KMS-11 (cell line): ENCODE measurements around the gene OSBPL10.

Experiments used
- H2AFZ ChIP-seq: fragments of 200-600 bp; sonication (generic); 2 replicates; pipeline ENCODE4 v1.6.1; 2016; ENCODE audit warnings: antibody characterized with exemption, mixed run types, low read depth
- H3K27ac ChIP-seq: fragments of 200-600 bp; sonication (generic); 2 replicates; pipeline ENCODE4 v1.6.1; 2016; ENCODE audit warnings: mild to moderate bottlenecking, mixed run types
- H3K27me3 ChIP-seq: fragments of 200-600 bp; sonication (generic); 2 replicates; pipeline ENCODE4 v1.6.1; 2017; ENCODE audit warnings: mild to moderate bottlenecking, low read depth, mixed run types, moderate library complexity; ENCODE audit not compliant: insufficient read depth
- H3K36me3 ChIP-seq: fragments of 200-600 bp; sonication (generic); 2 replicates; pipeline ENCODE4 v1.6.1; 2017; ENCODE audit warnings: mild to moderate bottlenecking, mixed run types; ENCODE audit not compliant: insufficient read depth
- H3K4me1 ChIP-seq: fragments of 200-600 bp; sonication (generic); 2 replicates; pipeline ENCODE4 v1.6.1; 2016; ENCODE audit warnings: mild to moderate bottlenecking, low read depth, mixed run types; ENCODE audit not compliant: poor library complexity, severe bottlenecking
- H3K4me2 ChIP-seq: fragments of 200-600 bp; sonication (generic); 2 replicates; pipeline ENCODE4 v1.7.0; 2016; ENCODE audit warnings: mild to moderate bottlenecking, mixed run types
- H3K4me3 ChIP-seq: fragments of 200-600 bp; sonication (generic); IDR thresholded peaks from 2 replicates; pipeline ENCODE4 v1.6.1; 2017; ENCODE audit warnings: low read depth, low read length, mixed read lengths; ENCODE audit not compliant: insufficient read depth
- H3K79me2 ChIP-seq: fragments of 200-600 bp; sonication (generic); 2 replicates; pipeline ENCODE4 v1.6.1; 2016; ENCODE audit warnings: low read depth, mixed run types; ENCODE audit not compliant: insufficient read depth
- H3K9ac ChIP-seq: fragments of 200-600 bp; sonication (generic); 2 replicates; pipeline ENCODE4 v1.6.1; 2016; ENCODE audit warnings: mild to moderate bottlenecking, mixed run types
- H4K20me1 ChIP-seq: fragments of 200-600 bp; sonication (generic); 2 replicates; pipeline ENCODE4 v1.6.1; 2016; ENCODE audit warnings: mild to moderate bottlenecking, mixed run types; ENCODE audit not compliant: insufficient read depth
- CTCF ChIP-seq: fragments of 200-600 bp; sonication (generic); conservative IDR thresholded peaks from 2 replicates; pipeline ENCODE4 v1.6.1; 2017; ENCODE audit warnings: low read depth, mild to moderate bottlenecking, antibody characterized with exemption, low read length, moderate library complexity, mixed read lengths

The OSBPL10 gene

GRCh38 chr3:31661993-31662670 lies 318.9 kb downstream of the OSBPL10 start:
- Histone ChIP-seq H3K27me3 (no peaks in the 10 kb centered on the region), H3K27ac (no peak overlapping the region), H4K20me1 (no peaks in the 10 kb centered on the region), H3K9ac (no peak overlapping the region), H2AFZ (no peak overlapping the region), H3K4me3 (no peak overlapping the region), H3K4me1 (no peaks in the 10 kb centered on the region), H3K36me3 (no peaks in the 10 kb centered on the region), H3K79me2 (no peaks in the 10 kb centered on the region), H3K4me2 (no peak overlapping the region)
- TF ChIP-seq CTCF, result no peak

GRCh38 chr3:31661286-31661685 lies 319.8 kb downstream of the OSBPL10 start:
- H4K20me1 ChIP-seq, result no peaks in the 10 kb centered on the region
- H3K79me2 ChIP-seq, result no peaks in the 10 kb centered on the region
- no peak overlapping the region for H3K4me3 ChIP-seq
- no peak overlapping the region for H3K9ac ChIP-seq
- H3K27ac ChIP-seq, result no peak overlapping the region
- no peak overlapping the region for H3K4me2 ChIP-seq
- no peaks in the 10 kb centered on the region for H3K27me3 ChIP-seq
- H3K36me3 ChIP-seq, result no peaks in the 10 kb centered on the region
- H2AFZ ChIP-seq, result no peak overlapping the region
- no peaks in the 10 kb centered on the region for H3K4me1 ChIP-seq
- TF ChIP-seq CTCF, result no peak

GRCh38 chr3:31659246-31659645 lies 321.8 kb downstream of the OSBPL10 start:
- Histone ChIP-seq H4K20me1 (no peaks in the 10 kb centered on the region), H3K36me3 (no peaks in the 10 kb centered on the region), H3K79me2 (no peaks in the 10 kb centered on the region), H3K4me2 (no peak overlapping the region), H3K4me3 (no peak overlapping the region), H3K27ac (no peak overlapping the region), H3K27me3 (no peaks in the 10 kb centered on the region), H3K4me1 (no peaks in the 10 kb centered on the region), H2AFZ (no peak overlapping the region), H3K9ac (no peak overlapping the region)
- no peak for TF ChIP-seq CTCF

- H3K27me3 ChIP-seq, result no peaks in the 10 kb centered on the region
- TF ChIP-seq CTCF, result no peak
- no peaks in the 10 kb centered on the region for H3K4me1 ChIP-seq
- H3K79me2 ChIP-seq, result no peaks in the 10 kb centered on the region
- no peak overlapping the region for H3K27ac ChIP-seq
- no peak overlapping the region for H3K9ac ChIP-seq
- no peak overlapping the region for H3K4me2 ChIP-seq
- H2AFZ ChIP-seq, result no peak overlapping the region
- H4K20me1 ChIP-seq, result no peaks in the 10 kb centered on the region
- H3K4me3 ChIP-seq, result no peak overlapping the region
- no peaks in the 10 kb centered on the region for H3K36me3 ChIP-seq
These were observed 326.1 kb downstream of the OSBPL10 start for GRCh38 chr3:31654998-31655397.
